ENCODE results near the gene ZBTB43.

The ZBTB43 gene

GRCh38 chr9:126818482-126818881 is 13.6 kb downstream of the ZBTB43 start:
- H3K36me3 ChIP-seq (replicated peaks in 1 of 2; ENCODE audit: control insufficient read depth in 2 of 2, insufficient read depth in 2 of 2, low read length in 2 of 2), result peaks cover 4 to 68% of the 10 kb centered on the region in 2 donors
- no peak overlapping the region for H3K4me3 ChIP-seq (ENCODE audit: low read length in 2 of 2)
- H3K4ac ChIP-seq (ENCODE audit: low read length), result no peak overlapping the region

GRCh38 chr9:126819482-126819881 is 14.6 kb downstream of the ZBTB43 start:
- H2BK120ac ChIP-seq (ENCODE audit: low read depth, low read length), result no peak overlapping the region
- H3K18ac ChIP-seq (ENCODE audit: low read length), result no peak overlapping the region
- no peak overlapping the region for H3K27ac ChIP-seq (replicated peaks; ENCODE audit: low read length)
- no peak overlapping the region for H3K23ac ChIP-seq (ENCODE audit: low read depth, low read length, poor library complexity)
- no CpG with 5 or more reads among the region's 1 CpG for WGBS, 2 donors (ENCODE audit: extremely low coverage in 2 of 2, insufficient read length in 2 of 2, insufficient replicate concordance in 1 of 2)
- H2BK5ac ChIP-seq (ENCODE audit: low read length), result no peak overlapping the region
- H3K4me1 ChIP-seq (ENCODE audit: control insufficient read depth in 2 of 2, insufficient read depth in 1 of 2, low read depth in 1 of 2, low read length in 2 of 2), result no peaks in the 10 kb centered on the region
- H2AK5ac ChIP-seq (ENCODE audit: low read depth, low read length), result no peak overlapping the region
- H4K91ac ChIP-seq (ENCODE audit: low read depth, low read length, poor library complexity), result no peak overlapping the region
- no peak overlapping the region for H3K9ac ChIP-seq (ENCODE audit: low read depth, low read length, poor library complexity)
- no peak overlapping the region for H2AFZ ChIP-seq (ENCODE audit: low read length)
- H3K4me2 ChIP-seq (ENCODE audit: insufficient read depth, low read length, poor library complexity, severe bottlenecking), result no peak overlapping the region
- no peak overlapping the region for H4K8ac ChIP-seq (ENCODE audit: low read depth, low read length)
- H3K27me3 ChIP-seq (ENCODE audit: control insufficient read depth in 3 of 3, insufficient read depth in 3 of 3, low read depth in 1 of 3, low read length in 3 of 3), result no peaks in the 10 kb centered on the region
- peaks cover 2% of the 10 kb centered on the region for H3K79me1 ChIP-seq (ENCODE audit: low read depth, low read length)
- H3K36me3 ChIP-seq (replicated peaks in 1 of 2; ENCODE audit: control insufficient read depth in 2 of 2, insufficient read depth in 2 of 2, low read length in 2 of 2), result peaks cover 4 to 63% of the 10 kb centered on the region in 2 donors
- H3K14ac ChIP-seq (ENCODE audit: low read length), result no peak overlapping the region
- H2BK15ac ChIP-seq (ENCODE audit: low read length), result no peak overlapping the region
- H3K4me3 ChIP-seq (ENCODE audit: low read length in 2 of 2), result no peak overlapping the region
- DNase-seq (ENCODE audit: low spot score), result no peak
- no peak overlapping the region for H2BK12ac ChIP-seq (ENCODE audit: low read length)
- no peak overlapping the region for H3K4ac ChIP-seq (ENCODE audit: low read length)
- H3K9me3 ChIP-seq (replicated peaks in 1 of 2; ENCODE audit: control insufficient read depth in 2 of 2, insufficient read depth in 1 of 2, low read depth in 1 of 2, low read length in 2 of 2), result peaks cover 11 to 49% of the 10 kb centered on the region in 2 donors

More at GRCh38 chr9:126818482-126818881, 13.6 kb downstream of the ZBTB43 start:
- no peak overlapping the region for H2AFZ ChIP-seq (ENCODE audit: low read length)
- H2BK120ac ChIP-seq (ENCODE audit: low read depth, low read length), result no peak overlapping the region
- peaks cover 11 to 53% of the 10 kb centered on the region in 2 donors for H3K9me3 ChIP-seq (replicated peaks in 1 of 2; ENCODE audit: control insufficient read depth in 2 of 2, insufficient read depth in 1 of 2, low read depth in 1 of 2, low read length in 2 of 2)
- no peak overlapping the region for H4K8ac ChIP-seq (ENCODE audit: low read depth, low read length)
- H3K4me2 ChIP-seq (ENCODE audit: insufficient read depth, low read length, poor library complexity, severe bottlenecking), result no peak overlapping the region
- no peak overlapping the region for H2BK5ac ChIP-seq (ENCODE audit: low read length)
- H3K9ac ChIP-seq (ENCODE audit: low read depth, low read length, poor library complexity), result no peak overlapping the region
- H3K27me3 ChIP-seq (ENCODE audit: control insufficient read depth in 3 of 3, insufficient read depth in 3 of 3, low read depth in 1 of 3, low read length in 3 of 3), result no peaks in the 10 kb centered on the region
- H2BK15ac ChIP-seq (ENCODE audit: low read length), result no peak overlapping the region
- no peak overlapping the region for H3K27ac ChIP-seq (replicated peaks; ENCODE audit: low read length)
- H4K91ac ChIP-seq (ENCODE audit: low read depth, low read length, poor library complexity), result no peak overlapping the region
- H3K79me1 ChIP-seq (ENCODE audit: low read depth, low read length), result peaks cover 2% of the 10 kb centered on the region
- no peak overlapping the region for H3K18ac ChIP-seq (ENCODE audit: low read length)
- no peak overlapping the region for H3K14ac ChIP-seq (ENCODE audit: low read length)
- no peak for DNase-seq (ENCODE audit: low spot score)
- WGBS, 2 donors (ENCODE audit: extremely low coverage in 2 of 2, insufficient read length in 2 of 2, insufficient replicate concordance in 1 of 2), result no CpG with 5 or more reads among the region's 5 CpGs
- H3K4me1 ChIP-seq (ENCODE audit: control insufficient read depth in 2 of 2, insufficient read depth in 1 of 2, low read depth in 1 of 2, low read length in 2 of 2), result no peaks in the 10 kb centered on the region
- H2AK5ac ChIP-seq (ENCODE audit: low read depth, low read length), result no peak overlapping the region
- H2BK12ac ChIP-seq (ENCODE audit: low read length), result no peak overlapping the region
- H3K23ac ChIP-seq (ENCODE audit: low read depth, low read length, poor library complexity), result no peak overlapping the region

GRCh38 chr9:126822278-126822677 is 17.4 kb downstream of the ZBTB43 start:
- Histone ChIP-seq H4K91ac (ENCODE audit: low read depth, low read length, poor library complexity) (no peak overlapping the region), H2BK120ac (ENCODE audit: low read depth, low read length) (no peak overlapping the region), H2BK12ac (ENCODE audit: low read length) (no peak overlapping the region), H2BK15ac (ENCODE audit: low read length) (no peak overlapping the region), H3K14ac (ENCODE audit: low read length) (no peak overlapping the region), H4K8ac (ENCODE audit: low read depth, low read length) (no peak overlapping the region), H3K79me1 (ENCODE audit: low read depth, low read length) (peaks cover 2% of the 10 kb centered on the region), H3K36me3 (replicated peaks in 1 of 2; ENCODE audit: control insufficient read depth in 2 of 2, insufficient read depth in 2 of 2, low read length in 2 of 2) (peaks cover 4 to 66% of the 10 kb centered on the region in 2 donors), H2AK5ac (ENCODE audit: low read depth, low read length) (no peak overlapping the region), H3K9me3 (replicated peaks in 1 of 2; ENCODE audit: control insufficient read depth in 2 of 2, insufficient read depth in 1 of 2, low read depth in 1 of 2, low read length in 2 of 2) (peaks cover 11 to 32% of the 10 kb centered on the region in 2 donors), H3K4ac (ENCODE audit: low read length) (no peak overlapping the region), H3K27me3 (ENCODE audit: control insufficient read depth in 3 of 3, insufficient read depth in 3 of 3, low read depth in 1 of 3, low read length in 3 of 3) (no peaks in the 10 kb centered on the region), H2AFZ (ENCODE audit: low read length) (no peak overlapping the region), H3K4me1 (ENCODE audit: control insufficient read depth in 2 of 2, insufficient read depth in 1 of 2, low read depth in 1 of 2, low read length in 2 of 2) (no peaks in the 10 kb centered on the region), H2BK5ac (ENCODE audit: low read length) (no peak overlapping the region), H3K4me2 (ENCODE audit: insufficient read depth, low read length, poor library complexity, severe bottlenecking) (no peak overlapping the region), H3K18ac (ENCODE audit: low read length) (no peak overlapping the region), H3K23ac (ENCODE audit: low read depth, low read length, poor library complexity) (no peak overlapping the region), H3K27ac (replicated peaks; ENCODE audit: low read length) (no peak overlapping the region), H3K9ac (ENCODE audit: low read depth, low read length, poor library complexity) (no peak overlapping the region), H3K4me3 (ENCODE audit: low read length in 2 of 2) (no peak overlapping the region)
- WGBS, 2 donors (ENCODE audit: extremely low coverage in 2 of 2, insufficient read length in 2 of 2, insufficient replicate concordance in 1 of 2), result no CpG with 5 or more reads among the region's 2 CpGs
- DNase-seq (ENCODE audit: low spot score), result no peak

GRCh38 chr9:126822873-126823272 is 18.0 kb downstream of the ZBTB43 start:
- Histone ChIP-seq H3K9me3 (replicated peaks in 1 of 2; ENCODE audit: control insufficient read depth in 2 of 2, insufficient read depth in 1 of 2, low read depth in 1 of 2, low read length in 2 of 2) (peaks cover 11 to 29% of the 10 kb centered on the region in 2 donors), H3K18ac (ENCODE audit: low read length) (no peak overlapping the region), H3K4me3 (ENCODE audit: low read length in 2 of 2) (no peak overlapping the region), H3K36me3 (replicated peaks in 1 of 2; ENCODE audit: control insufficient read depth in 2 of 2, insufficient read depth in 2 of 2, low read length in 2 of 2) (peaks cover 4 to 65% of the 10 kb centered on the region in 2 donors), H2BK120ac (ENCODE audit: low read depth, low read length) (no peak overlapping the region), H2BK15ac (ENCODE audit: low read length) (no peak overlapping the region), H2BK5ac (ENCODE audit: low read length) (no peak overlapping the region), H3K23ac (ENCODE audit: low read depth, low read length, poor library complexity) (no peak overlapping the region), H3K4me2 (ENCODE audit: insufficient read depth, low read length, poor library complexity, severe bottlenecking) (no peak overlapping the region), H2AK5ac (ENCODE audit: low read depth, low read length) (no peak overlapping the region), H3K9ac (ENCODE audit: low read depth, low read length, poor library complexity) (no peak overlapping the region), H4K91ac (ENCODE audit: low read depth, low read length, poor library complexity) (no peak overlapping the region), H3K27ac (replicated peaks; ENCODE audit: low read length) (no peak overlapping the region), H3K4me1 (ENCODE audit: control insufficient read depth in 2 of 2, insufficient read depth in 1 of 2, low read depth in 1 of 2, low read length in 2 of 2) (no peaks in the 10 kb centered on the region), H2BK12ac (ENCODE audit: low read length) (no peak overlapping the region), H3K4ac (ENCODE audit: low read length) (no peak overlapping the region), H4K8ac (ENCODE audit: low read depth, low read length) (no peak overlapping the region), H2AFZ (ENCODE audit: low read length) (no peak overlapping the region), H3K14ac (ENCODE audit: low read length) (no peak overlapping the region), H3K79me1 (ENCODE audit: low read depth, low read length) (peaks cover 2% of the 10 kb centered on the region), H3K27me3 (ENCODE audit: control insufficient read depth in 3 of 3, insufficient read depth in 3 of 3, low read depth in 1 of 3, low read length in 3 of 3) (no peaks in the 10 kb centered on the region)
- WGBS, 2 donors (ENCODE audit: extremely low coverage in 2 of 2, insufficient read length in 2 of 2, insufficient replicate concordance in 1 of 2), result no CpG with 5 or more reads among the region's 1 CpG
- DNase-seq (ENCODE audit: low spot score), result no peak
